GM11168 (cell line): ENCODE results near the gene TPCN2.

Source experiments
- in situ Hi-C: fragments of 300-500 bp; cut with MboI; formaldehyde crosslinking; loops from one replicate; pipeline ENCODE4 v1.12.0; 2022; ENCODE audit warnings: low sequenced_read_pairs; ENCODE audit not compliant: unreplicated experiment

The TPCN2 gene

GRCh38 chr11:69009441-69010211 is 39.1 kb upstream of the TPCN2 start:
- in situ Hi-C loops = no loop called here

- in situ Hi-C loops = no loop called here
These were observed 38.3 kb upstream of the TPCN2 start for GRCh38 chr11:69010361-69010891.

DNA sequence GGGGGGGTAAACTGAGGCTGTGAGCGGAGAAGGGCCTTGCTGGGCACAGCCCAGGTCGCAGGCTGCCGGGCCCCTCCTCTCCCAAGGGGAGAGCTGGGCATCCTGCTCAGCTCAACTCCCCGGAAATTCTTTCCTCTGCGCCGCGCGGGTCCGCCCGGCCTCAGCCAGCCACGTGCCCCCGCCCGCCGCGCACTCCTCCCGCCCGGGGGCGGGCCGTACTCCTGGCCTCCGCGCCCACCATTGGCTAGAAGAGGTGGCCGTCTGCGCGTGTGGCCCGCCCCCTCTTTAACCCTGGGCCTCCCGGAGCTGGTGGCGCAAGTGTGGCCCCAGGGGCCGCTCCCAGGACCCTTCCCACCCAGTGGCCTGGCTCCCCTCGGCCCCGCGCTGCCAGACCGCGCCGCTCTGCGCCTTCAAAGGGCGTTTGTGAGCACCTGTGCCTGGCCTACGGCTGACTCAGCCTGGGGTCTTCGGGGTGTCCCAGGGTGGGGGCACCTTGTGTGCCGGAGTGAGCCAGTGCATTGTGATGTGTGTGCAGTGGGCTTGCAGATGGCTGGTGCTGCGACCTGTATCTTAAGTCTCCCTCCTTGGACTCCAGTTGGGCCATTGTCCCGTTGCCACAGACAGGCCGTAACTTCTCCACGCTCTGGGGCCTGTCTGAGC is 37.6 kb upstream of the TPCN2 start:
- in situ Hi-C loops = no loop called here

DNA sequence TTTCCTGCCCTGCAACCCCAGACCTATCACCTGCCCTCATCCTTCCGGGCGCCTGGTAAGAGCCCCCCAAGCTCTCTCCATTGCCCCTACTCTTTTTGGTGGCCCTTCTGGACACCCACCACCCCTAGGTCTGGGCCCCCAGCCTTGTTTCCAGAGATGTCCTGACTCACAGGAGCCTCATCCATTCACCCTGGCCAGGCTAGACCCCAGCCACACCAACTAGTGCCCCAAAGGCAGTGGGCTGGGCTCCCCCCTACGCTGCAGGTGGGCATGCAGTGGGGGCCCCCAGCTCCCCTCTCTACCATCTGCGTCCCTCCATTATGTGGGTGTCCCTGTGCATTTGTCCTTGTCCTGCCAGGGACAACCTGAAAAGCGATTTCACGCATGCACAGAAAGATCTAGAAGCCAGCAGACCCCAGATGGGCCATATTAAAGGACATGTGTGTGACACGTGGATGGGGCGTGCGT is 37.1 kb upstream of the TPCN2 start:
- in situ Hi-C loops = no loop called here

DNA sequence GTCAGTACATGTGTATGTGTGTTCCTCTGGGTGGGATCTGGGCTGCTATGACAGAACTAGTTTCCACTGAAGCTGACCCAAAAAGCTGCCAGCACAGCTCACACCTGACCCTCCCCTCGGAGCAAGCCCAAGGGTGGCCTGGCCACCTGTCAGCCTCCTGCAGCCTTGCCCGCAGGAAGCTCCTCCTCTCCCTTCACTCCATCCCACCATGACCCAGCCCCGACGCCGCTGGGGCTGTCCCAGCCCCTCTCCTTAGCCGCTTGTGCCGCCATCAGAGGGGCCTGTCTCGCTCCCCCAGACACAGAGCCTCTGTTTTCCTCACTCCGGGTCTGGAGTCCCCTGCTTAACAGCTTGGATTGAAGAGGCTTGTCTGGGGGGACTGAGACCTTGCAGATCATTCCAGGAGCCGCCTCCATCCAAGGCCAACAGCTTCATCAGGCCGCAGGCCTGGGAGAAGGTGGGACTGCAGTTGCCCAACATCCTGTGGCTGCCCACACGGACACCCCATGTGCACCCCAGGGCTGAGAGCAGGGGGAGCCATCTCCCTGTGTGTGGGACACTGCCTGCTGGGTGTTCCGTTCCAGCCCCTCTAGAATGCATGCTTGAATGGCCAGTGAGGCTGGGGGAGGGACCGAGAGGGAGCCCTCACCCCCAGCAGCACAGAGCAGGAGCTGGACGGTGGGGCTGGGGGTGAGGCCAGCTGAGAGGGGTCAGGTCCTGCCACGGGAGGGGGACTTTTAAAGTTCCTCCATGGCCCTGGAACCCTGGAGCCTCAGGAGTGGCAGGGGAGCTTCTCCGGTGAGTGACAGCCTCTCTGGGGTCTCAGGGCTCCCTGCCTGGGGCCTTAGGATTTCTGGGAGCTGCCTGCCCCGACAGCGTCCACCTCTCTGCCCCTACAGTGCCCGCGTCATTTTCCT is 36.4 kb upstream of the TPCN2 start:
- in situ Hi-C loops = no loop called here

- in situ Hi-C loops = no loop called here
These were observed 35.5 kb upstream of the TPCN2 start, which contains the start of gene MRGPRF for GRCh38 chr11:69013009-69013951. Gene MRGPRF (minus strand): TSS chr11:69013246. CDS start chr11:69009901, 3,345 bp downstream.

GRCh38 chr11:69014084-69014851 is 34.5 kb upstream of the TPCN2 start:
- in situ Hi-C loops = no loop called here

GRCh38 chr11:69014898-69015549 is 33.7 kb upstream of the TPCN2 start:
- in situ Hi-C loops = no loop called here

- in situ Hi-C loops = no loop called here
These were observed 30.8 kb upstream of the TPCN2 start for GRCh38 chr11:69017951-69018350.

DNA sequence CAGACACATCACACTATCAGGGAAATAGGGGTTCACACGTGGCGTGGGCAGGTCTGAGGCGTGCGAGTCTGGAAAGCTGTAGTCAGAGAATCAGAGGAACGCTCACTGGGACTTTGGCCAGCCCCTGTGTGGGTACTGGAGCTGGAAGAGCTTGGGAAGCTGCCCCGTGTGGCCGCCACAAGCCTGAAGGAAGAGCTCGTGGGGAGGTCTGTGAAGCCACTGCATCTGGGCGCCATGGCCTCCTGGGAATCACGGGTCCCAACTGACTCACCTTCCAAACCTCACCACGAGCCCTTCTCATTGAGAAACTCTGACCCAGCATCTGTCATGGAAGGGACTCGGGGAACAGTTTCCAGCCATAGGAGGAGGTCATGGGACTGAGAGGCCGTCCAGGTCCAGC is 29.8 kb upstream of the TPCN2 start:
- in situ Hi-C loops = no loop called here

DNA sequence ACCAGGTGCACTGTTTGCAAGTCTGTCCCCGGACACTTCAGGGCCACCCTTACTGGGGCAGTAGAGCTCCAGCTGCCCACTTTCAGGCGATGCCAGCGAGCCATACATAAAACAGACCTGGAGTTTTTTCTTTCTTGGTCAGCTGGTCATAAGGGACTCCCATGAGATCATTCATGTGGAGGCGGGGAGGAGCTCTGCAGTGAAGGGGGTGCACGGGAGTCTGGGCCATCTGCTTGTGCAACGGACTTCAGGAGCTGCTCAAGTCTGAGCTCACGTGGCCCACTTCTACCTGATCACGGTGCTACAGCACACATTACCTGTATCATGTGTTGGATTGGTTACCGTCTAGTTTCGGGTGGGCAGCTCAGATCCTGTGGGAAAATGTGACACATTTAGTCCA is 26.5 kb upstream of the TPCN2 start:
- in situ Hi-C loops = no loop called here

- in situ Hi-C loops = no loop called here
These were observed 24.2 kb upstream of the TPCN2 start for GRCh38 chr11:69024509-69024908.

DNA sequence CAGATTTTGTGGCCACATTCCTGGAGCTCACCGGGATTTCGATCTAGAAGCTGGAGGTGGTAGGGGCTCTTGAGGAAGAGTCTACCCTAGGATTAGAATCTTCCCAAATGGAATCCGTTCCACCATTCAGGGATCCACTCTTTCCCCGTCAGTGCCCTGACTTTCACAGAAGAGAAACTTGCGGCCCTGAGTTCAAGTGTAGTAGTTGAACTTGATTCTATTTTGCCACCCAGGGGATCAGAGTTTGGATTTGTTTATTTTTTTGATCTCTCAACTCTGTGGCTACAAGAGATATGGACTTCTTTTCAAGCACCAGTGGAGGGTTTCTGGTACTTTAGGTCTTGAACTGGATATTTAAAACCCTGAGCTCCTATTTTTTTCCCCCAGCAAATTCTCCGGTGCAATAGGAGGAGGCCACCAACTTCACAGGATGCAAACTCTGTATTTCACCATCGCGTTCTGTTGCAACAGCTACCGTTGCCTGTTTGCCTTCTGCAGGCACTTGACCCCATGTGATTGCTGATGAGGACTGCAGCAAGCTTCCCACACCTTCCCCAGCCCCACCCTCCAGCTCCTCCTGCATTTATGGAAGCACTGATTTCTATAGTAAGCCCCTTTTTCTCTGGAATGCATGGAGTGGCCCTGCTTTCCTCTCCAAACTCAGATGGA is 20.9 kb upstream of the TPCN2 start:
- in situ Hi-C loops = no loop called here

- in situ Hi-C loops = no loop called here
These were observed 18.4 kb upstream of the TPCN2 start for GRCh38 chr11:69030301-69030700.

DNA sequence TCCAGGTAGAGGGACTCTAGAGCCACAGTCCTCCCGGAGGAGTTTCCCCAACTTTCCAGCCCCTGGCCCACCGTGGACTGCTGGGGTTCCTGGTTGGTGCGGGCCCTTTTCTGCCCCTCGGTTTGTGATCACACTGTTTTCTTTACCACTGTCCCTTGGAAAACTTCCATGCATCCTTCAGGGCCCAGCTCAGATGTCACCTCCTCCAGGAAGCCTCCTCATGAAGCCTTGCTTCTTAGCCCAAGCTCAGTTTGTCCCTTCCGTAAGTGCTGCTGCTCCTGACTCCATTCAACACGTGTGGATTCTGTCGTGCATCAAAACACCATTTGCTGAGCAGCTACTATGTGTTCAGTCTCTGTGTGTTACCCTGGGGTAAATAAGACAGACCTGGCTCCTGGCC is 15.9 kb upstream of the TPCN2 start:
- in situ Hi-C loops = no loop called here

GRCh38 chr11:69033431-69033830 is 15.3 kb upstream of the TPCN2 start:
- in situ Hi-C loops = no loop called here

DNA sequence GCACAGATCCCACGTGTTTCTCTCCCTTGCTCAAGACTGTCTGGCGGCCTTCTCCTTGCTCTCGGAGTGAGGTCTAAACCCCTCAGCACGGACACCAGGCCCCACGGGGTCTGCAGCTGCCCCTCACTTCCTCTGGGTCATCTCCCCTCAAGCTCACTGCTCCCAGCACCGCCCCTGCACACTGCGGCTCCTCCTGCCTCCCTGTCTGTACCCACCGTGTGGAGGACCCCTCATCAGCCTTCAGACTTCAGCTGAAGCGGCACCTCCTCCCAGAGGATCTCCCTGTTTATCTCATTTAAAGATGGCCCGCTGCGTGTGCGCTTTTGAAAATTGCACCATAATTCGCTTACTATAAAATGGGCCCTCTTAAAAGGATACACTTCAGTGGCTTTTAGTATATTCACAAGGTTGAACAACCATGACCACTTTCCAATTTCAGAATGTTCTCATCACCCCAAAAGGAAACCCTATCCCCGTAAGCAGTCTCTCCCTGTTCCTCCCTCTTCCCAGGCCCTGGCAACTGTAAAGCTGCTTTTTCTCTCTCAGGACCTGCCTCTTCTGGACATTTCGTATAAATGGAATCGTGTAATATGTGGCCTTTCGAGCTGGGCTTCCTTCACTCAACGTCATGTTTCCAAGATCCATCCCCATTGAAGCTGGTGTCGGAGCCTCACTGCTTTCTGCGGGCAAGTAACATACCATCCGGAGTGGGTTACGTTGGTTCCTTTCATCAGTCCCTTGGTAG is 14.4 kb upstream of the TPCN2 start:
- in situ Hi-C loops = no loop called here
